ENCODE measurements around the gene CELF4. TPM values are rescaled to one million over a fixed set of nuclear protein-coding genes. Genes with fewer than 3 reads are reported as not detected.

The CELF4 gene
- total and polyA plus RNA-seq, 2 of the 4 experiments (the other 2 are of a cell fraction): not detected

GRCh38 chr18:37532917-37533316 is 32.7 kb downstream of the CELF4 start:
- no peak overlapping the region for H2AFZ ChIP-seq (replicated peaks; ENCODE audit: low read length, poor library complexity)
- no TSS peak for BruUV-seq (replicated peaks)
- WGBS, 2 experiments (ENCODE audit: extremely low coverage in 2 of 2, insufficient read length in 1 of 2): 81% methylated on average over 3 of the region's 9 CpGs; no CpG with 5 or more reads in 1 of the 2 experiments
- H2AK5ac ChIP-seq (ENCODE audit: low read depth, low read length): no peak overlapping the region
- dilution Hi-C loops (cut with HindIII; ENCODE audit: low sequenced_read_pairs, unreplicated experiment) (no loop called here), in situ Hi-C loops (cut with MboI; ENCODE audit: low sequenced_read_pairs) (no loop called here), intact Hi-C loops (cut with micrococcal nuclease) (no loop called here)
- no peak overlapping the region for H3K14ac ChIP-seq (replicated peaks; ENCODE audit: low read depth, low read length)
- ATAC-seq (ENCODE audit: low read depth) (no peak), DNase-seq (no peak)
- no peaks in the 10 kb centered on the region for H3K36me3 ChIP-seq (ENCODE audit: control insufficient read depth, insufficient read depth, low read length)
- H4K5ac ChIP-seq (ENCODE audit: low read depth, low read length): no peak overlapping the region
- no peaks in the 10 kb centered on the region for H3K9me3 ChIP-seq (ENCODE audit: control insufficient read depth, insufficient read depth, low read length)
- no peak overlapping the region for H2BK20ac ChIP-seq (ENCODE audit: low read depth, low read length)
- no peak overlapping the region for H3K4ac ChIP-seq (ENCODE audit: low read depth, low read length)
- no peak overlapping the region for H3K27ac ChIP-seq (ENCODE audit: insufficient read depth, low read length)
- no peaks in the 10 kb centered on the region for H4K20me1 ChIP-seq (ENCODE audit: insufficient read depth, low read length)
- no peak overlapping the region for H3K56ac ChIP-seq (ENCODE audit: extremely low read depth, insufficient read depth, low read length)
- H3K27me3 ChIP-seq (ENCODE audit: control insufficient read depth, insufficient read depth, low read length): peaks cover 14% of the 10 kb centered on the region; the same call in 1 of the 2 replicates
- ChIA-PET POLR2A (ENCODE audit: unreplicated experiment) (no interaction called here), CTCF (no interaction called here)
- H2BK120ac ChIP-seq (ENCODE audit: low read depth, low read length): no peak overlapping the region
- H3K23ac ChIP-seq (ENCODE audit: low read depth, low read length): no peak overlapping the region
- no peak overlapping the region for H2BK5ac ChIP-seq (ENCODE audit: low read depth, low read length, poor library complexity, severe bottlenecking)
- no peak overlapping the region for H3K18ac ChIP-seq (ENCODE audit: low read depth, low read length)
- H2BK15ac ChIP-seq (ENCODE audit: low read depth, low read length): no peak overlapping the region
- H4K8ac ChIP-seq (ENCODE audit: low read depth in 2 of 2, low read length in 2 of 2): no peak overlapping the region
- H3K4me3 ChIP-seq (ENCODE audit: insufficient read depth, low read depth, low read length): no peak overlapping the region
- H3K79me1 ChIP-seq (ENCODE audit: low read depth in 1 of 2, low read length in 2 of 2): no peaks in the 10 kb centered on the region
- H3K4me2 ChIP-seq (ENCODE audit: low read depth, low read length): no peak overlapping the region
- no peak overlapping the region for H2AK9ac ChIP-seq (replicated peaks; ENCODE audit: low read depth, low read length, poor library complexity)
- no peak overlapping the region for H4K91ac ChIP-seq (ENCODE audit: insufficient read depth, low read depth, low read length)
- no peaks in the 10 kb centered on the region for H3K9me1 ChIP-seq (ENCODE audit: insufficient read depth, low read length)
- H3K9ac ChIP-seq (ENCODE audit: low read depth, low read length): no peak overlapping the region
- no peaks in the 10 kb centered on the region for H3K4me1 ChIP-seq (ENCODE audit: control insufficient read depth, insufficient read depth, low read length)
- TF ChIP-seq USF2 (IDR thresholded peaks at IDR 0.05; ENCODE audit: low read depth, low read length) (no peak), RCOR1 (IDR thresholded peaks at IDR 0.05; ENCODE audit: insufficient replicate concordance, low read length) (no peak), FOS (IDR thresholded peaks at IDR 0.05; ENCODE audit: low read depth, low read length) (no peak), NFE2L2 (IDR thresholded peaks at IDR 0.05; ENCODE audit: low read depth, low read length) (no peak), RAD21 (IDR thresholded peaks at IDR 0.05; ENCODE audit: low read length) (no peak), RFX5 (IDR thresholded peaks at IDR 0.05; ENCODE audit: low read depth, low read length) (no peak), POLR2A (IDR thresholded peaks at IDR 0.05; ENCODE audit: low read depth, low read length) (no peak), CHD1 (IDR thresholded peaks at IDR 0.05; ENCODE audit: low read depth, low read length) (no peak), SMC3 (IDR thresholded peaks at IDR 0.05; ENCODE audit: low read depth, low read length) (no peak), MAFK (IDR thresholded peaks at IDR 0.05; ENCODE audit: low read depth, low read length) (no peak), MXI1 (IDR thresholded peaks at IDR 0.05; ENCODE audit: borderline replicate concordance, low read depth, low read length) (no peak)
- TF ChIP-seq, protein P1, sequence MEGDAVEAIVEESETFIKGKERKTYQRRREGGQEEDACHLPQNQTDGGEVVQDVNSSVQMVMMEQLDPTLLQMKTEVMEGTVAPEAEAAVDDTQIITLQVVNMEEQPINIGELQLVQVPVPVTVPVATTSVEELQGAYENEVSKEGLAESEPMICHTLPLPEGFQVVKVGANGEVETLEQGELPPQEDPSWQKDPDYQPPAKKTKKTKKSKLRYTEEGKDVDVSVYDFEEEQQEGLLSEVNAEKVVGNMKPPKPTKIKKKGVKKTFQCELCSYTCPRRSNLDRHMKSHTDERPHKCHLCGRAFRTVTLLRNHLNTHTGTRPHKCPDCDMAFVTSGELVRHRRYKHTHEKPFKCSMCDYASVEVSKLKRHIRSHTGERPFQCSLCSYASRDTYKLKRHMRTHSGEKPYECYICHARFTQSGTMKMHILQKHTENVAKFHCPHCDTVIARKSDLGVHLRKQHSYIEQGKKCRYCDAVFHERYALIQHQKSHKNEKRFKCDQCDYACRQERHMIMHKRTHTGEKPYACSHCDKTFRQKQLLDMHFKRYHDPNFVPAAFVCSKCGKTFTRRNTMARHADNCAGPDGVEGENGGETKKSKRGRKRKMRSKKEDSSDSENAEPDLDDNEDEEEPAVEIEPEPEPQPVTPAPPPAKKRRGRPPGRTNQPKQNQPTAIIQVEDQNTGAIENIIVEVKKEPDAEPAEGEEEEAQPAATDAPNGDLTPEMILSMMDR (conservative IDR thresholded peaks at IDR 0.05; ENCODE audit: low read depth, low read length): no peak
- TF ChIP-seq, protein P2, sequence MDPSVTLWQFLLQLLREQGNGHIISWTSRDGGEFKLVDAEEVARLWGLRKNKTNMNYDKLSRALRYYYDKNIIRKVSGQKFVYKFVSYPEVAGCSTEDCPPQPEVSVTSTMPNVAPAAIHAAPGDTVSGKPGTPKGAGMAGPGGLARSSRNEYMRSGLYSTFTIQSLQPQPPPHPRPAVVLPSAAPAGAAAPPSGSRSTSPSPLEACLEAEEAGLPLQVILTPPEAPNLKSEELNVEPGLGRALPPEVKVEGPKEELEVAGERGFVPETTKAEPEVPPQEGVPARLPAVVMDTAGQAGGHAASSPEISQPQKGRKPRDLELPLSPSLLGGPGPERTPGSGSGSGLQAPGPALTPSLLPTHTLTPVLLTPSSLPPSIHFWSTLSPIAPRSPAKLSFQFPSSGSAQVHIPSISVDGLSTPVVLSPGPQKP (IDR thresholded peaks at IDR 0.05; ENCODE audit: borderline replicate concordance, low read depth, low read length): no peak
